ENCODE measurements around the gene MDM1.

MDM1 gene

GRCh38 chr12:68276402-68276930 lies 55.7 kb downstream of the MDM1 start (continued):
- no peak for TF ChIP-seq CSRNP3 (CRISPR knock-in tag; IDR thresholded peaks at IDR 0.05)

GRCh38 chr12:68272732-68273131 lies 59.4 kb downstream of the MDM1 start:
- no peak for ATAC-seq
- TF ChIP-seq ARNTL (CRISPR knock-in tag; IDR thresholded peaks at IDR 0.05; ENCODE audit: borderline replicate concordance, low read depth) (no peak), GLIS3 (CRISPR knock-in tag; IDR thresholded peaks at IDR 0.05) (no peak)
- TF ChIP-seq, protein P1, sequence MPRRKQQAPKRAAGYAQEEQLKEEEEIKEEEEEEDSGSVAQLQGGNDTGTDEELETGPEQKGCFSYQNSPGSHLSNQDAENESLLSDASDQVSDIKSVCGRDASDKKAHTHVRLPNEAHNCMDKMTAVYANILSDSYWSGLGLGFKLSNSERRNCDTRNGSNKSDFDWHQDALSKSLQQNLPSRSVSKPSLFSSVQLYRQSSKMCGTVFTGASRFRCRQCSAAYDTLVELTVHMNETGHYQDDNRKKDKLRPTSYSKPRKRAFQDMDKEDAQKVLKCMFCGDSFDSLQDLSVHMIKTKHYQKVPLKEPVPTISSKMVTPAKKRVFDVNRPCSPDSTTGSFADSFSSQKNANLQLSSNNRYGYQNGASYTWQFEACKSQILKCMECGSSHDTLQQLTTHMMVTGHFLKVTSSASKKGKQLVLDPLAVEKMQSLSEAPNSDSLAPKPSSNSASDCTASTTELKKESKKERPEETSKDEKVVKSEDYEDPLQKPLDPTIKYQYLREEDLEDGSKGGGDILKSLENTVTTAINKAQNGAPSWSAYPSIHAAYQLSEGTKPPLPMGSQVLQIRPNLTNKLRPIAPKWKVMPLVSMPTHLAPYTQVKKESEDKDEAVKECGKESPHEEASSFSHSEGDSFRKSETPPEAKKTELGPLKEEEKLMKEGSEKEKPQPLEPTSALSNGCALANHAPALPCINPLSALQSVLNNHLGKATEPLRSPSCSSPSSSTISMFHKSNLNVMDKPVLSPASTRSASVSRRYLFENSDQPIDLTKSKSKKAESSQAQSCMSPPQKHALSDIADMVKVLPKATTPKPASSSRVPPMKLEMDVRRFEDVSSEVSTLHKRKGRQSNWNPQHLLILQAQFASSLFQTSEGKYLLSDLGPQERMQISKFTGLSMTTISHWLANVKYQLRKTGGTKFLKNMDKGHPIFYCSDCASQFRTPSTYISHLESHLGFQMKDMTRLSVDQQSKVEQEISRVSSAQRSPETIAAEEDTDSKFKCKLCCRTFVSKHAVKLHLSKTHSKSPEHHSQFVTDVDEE (CRISPR knock-in tag; IDR thresholded peaks at IDR 0.05) = no peak

- no peak for ATAC-seq
- TF ChIP-seq ZC3H10 (CRISPR knock-in tag; IDR thresholded peaks at IDR 0.05) = no peak
- no peak for TF ChIP-seq ARNTL (CRISPR knock-in tag; IDR thresholded peaks at IDR 0.05; ENCODE audit: borderline replicate concordance, low read depth)
- no peak for TF ChIP-seq ZFP3 (CRISPR knock-in tag; IDR thresholded peaks at IDR 0.05)
- no peak for TF ChIP-seq ZNF8 (CRISPR knock-in tag; IDR thresholded peaks at IDR 0.05)
- no peak for TF ChIP-seq TOX (CRISPR knock-in tag; IDR thresholded peaks at IDR 0.05; ENCODE audit: borderline replicate concordance)
Measured at GRCh38 chr12:68271346-68271745, 60.8 kb downstream of the MDM1 start.

DNA sequence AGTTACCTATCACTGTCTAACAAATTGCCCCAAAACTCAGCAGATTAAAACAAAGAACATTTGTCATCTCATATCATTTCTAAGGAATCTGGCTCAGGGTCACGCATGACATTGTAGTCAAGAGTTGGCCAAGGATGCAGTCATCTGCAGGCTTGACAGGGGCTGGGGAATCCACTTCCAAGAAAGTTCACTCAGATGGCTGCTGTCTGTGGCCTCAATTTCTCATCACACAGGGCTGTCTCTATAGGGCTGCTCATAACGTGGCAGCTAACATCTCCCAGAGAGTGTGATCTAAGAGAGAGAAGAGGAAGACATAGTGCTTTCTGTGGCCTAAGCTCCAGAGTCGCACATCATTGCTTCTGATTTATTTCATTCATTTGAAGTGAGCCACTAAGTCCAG lies 61.8 kb downstream of the MDM1 start:
- no peak for ATAC-seq
- TF ChIP-seq ESRRG (CRISPR knock-in tag; IDR thresholded peaks at IDR 0.05) = no peak
- no peak for TF ChIP-seq BACH2 (CRISPR knock-in tag; IDR thresholded peaks at IDR 0.05; ENCODE audit: borderline replicate concordance)
- TF ChIP-seq SNAI2 (CRISPR knock-in tag; IDR thresholded peaks at IDR 0.05) = no peak
- no peak for TF ChIP-seq ISL1 (CRISPR knock-in tag; IDR thresholded peaks at IDR 0.05)
- TF ChIP-seq ZC3H10 (CRISPR knock-in tag; IDR thresholded peaks at IDR 0.05) = no peak
- TF ChIP-seq TCF4 (CRISPR knock-in tag; IDR thresholded peaks at IDR 0.05; ENCODE audit: borderline replicate concordance) = no peak
- no peak for TF ChIP-seq ZNF565 (CRISPR knock-in tag; conservative IDR thresholded peaks at IDR 0.05; ENCODE audit: low read depth)
- TF ChIP-seq POU6F1 (CRISPR knock-in tag; IDR thresholded peaks at IDR 0.05; ENCODE audit: borderline replicate concordance, low read depth) = no peak
- TF ChIP-seq, protein P2, sequence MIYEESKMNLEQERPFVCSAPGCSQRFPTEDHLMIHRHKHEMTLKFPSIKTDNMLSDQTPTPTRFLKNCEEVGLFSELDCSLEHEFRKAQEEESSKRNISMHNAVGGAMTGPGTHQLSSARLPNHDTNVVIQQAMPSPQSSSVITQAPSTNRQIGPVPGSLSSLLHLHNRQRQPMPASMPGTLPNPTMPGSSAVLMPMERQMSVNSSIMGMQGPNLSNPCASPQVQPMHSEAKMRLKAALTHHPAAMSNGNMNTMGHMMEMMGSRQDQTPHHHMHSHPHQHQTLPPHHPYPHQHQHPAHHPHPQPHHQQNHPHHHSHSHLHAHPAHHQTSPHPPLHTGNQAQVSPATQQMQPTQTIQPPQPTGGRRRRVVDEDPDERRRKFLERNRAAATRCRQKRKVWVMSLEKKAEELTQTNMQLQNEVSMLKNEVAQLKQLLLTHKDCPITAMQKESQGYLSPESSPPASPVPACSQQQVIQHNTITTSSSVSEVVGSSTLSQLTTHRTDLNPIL (CRISPR knock-in tag; IDR thresholded peaks at IDR 0.05; ENCODE audit: low read depth) = no peak
- no peak for TF ChIP-seq CSRNP3 (CRISPR knock-in tag; IDR thresholded peaks at IDR 0.05)
- no peak for TF ChIP-seq ZNF8 (CRISPR knock-in tag; IDR thresholded peaks at IDR 0.05)
- TF ChIP-seq PPARA (CRISPR knock-in tag; IDR thresholded peaks at IDR 0.05; ENCODE audit: borderline replicate concordance) = no peak
- no peak for TF ChIP-seq TOX (CRISPR knock-in tag; IDR thresholded peaks at IDR 0.05; ENCODE audit: borderline replicate concordance)

- no peak for ATAC-seq
- TF ChIP-seq ESRRG (CRISPR knock-in tag; IDR thresholded peaks at IDR 0.05) (no peak), PPARA (CRISPR knock-in tag; IDR thresholded peaks at IDR 0.05; ENCODE audit: borderline replicate concordance) (no peak), ISL1 (CRISPR knock-in tag; IDR thresholded peaks at IDR 0.05) (no peak), SNAI2 (CRISPR knock-in tag; IDR thresholded peaks at IDR 0.05) (no peak), OSR1 (CRISPR knock-in tag; IDR thresholded peaks at IDR 0.05) (no peak), RARB (CRISPR knock-in tag; IDR thresholded peaks at IDR 0.05) (no peak), ZNF8 (CRISPR knock-in tag; IDR thresholded peaks at IDR 0.05) (no peak)
- TF ChIP-seq, protein P3, sequence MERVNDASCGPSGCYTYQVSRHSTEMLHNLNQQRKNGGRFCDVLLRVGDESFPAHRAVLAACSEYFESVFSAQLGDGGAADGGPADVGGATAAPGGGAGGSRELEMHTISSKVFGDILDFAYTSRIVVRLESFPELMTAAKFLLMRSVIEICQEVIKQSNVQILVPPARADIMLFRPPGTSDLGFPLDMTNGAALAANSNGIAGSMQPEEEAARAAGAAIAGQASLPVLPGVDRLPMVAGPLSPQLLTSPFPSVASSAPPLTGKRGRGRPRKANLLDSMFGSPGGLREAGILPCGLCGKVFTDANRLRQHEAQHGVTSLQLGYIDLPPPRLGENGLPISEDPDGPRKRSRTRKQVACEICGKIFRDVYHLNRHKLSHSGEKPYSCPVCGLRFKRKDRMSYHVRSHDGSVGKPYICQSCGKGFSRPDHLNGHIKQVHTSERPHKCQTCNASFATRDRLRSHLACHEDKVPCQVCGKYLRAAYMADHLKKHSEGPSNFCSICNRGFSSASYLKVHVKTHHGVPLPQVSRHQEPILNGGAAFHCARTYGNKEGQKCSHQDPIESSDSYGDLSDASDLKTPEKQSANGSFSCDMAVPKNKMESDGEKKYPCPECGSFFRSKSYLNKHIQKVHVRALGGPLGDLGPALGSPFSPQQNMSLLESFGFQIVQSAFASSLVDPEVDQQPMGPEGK (CRISPR knock-in tag; IDR thresholded peaks at IDR 0.05; ENCODE audit: borderline replicate concordance) = no peak
- TF ChIP-seq, protein P2 (CRISPR knock-in tag; IDR thresholded peaks at IDR 0.05; ENCODE audit: low read depth) = no peak
Measured at GRCh38 chr12:68269779-68270178, 62.4 kb downstream of the MDM1 start.

All from SK-N-SH treated with all-trans-retinoic acid at 6 μM for 48 hours (cell line).